SKM-1 treated with dmso at 0.1 percent for 144 hours (cell line): Measurements from ENCODE around the gene FRY.

Experiments
- DNase-seq: peaks from one replicate; lab custom pipeline; 2025; ENCODE audit not compliant: unreplicated experiment; lab: John Stamatoyannopoulos, UW

The FRY gene

GRCh38 chr13:32253911-32254399 is 222.4 kb downstream of the FRY start:
- no peak for DNase-seq

DNA sequence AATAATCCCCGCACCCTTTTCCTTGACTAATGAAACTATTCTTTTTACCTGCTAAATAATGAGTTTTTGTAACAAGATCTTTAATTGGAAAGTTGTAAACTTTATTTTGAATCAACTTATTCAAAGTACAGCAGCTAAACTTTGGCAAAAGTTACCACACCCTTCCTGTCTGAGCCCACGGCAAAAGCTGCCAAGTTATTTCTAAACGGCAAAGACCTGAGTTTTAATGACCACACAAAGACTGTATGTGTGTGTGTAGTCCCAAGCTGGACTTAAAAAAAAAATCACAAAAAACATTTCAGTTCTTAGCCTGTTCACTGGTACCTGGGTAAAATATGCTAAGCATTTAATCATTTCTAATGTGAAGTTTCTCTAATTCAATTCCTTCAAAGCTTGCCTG is 222.8 kb downstream of the FRY start:
- no peak for DNase-seq

- no peak for DNase-seq
These were observed 223.5 kb downstream of the FRY start for GRCh38 chr13:32254916-32255723.

GRCh38 chr13:32255724-32256109 is 224.1 kb downstream of the FRY start:
- DNase-seq = no peak

GRCh38 chr13:32256243-32256642 is 224.7 kb downstream of the FRY start:
- DNase-seq = no peak

DNA sequence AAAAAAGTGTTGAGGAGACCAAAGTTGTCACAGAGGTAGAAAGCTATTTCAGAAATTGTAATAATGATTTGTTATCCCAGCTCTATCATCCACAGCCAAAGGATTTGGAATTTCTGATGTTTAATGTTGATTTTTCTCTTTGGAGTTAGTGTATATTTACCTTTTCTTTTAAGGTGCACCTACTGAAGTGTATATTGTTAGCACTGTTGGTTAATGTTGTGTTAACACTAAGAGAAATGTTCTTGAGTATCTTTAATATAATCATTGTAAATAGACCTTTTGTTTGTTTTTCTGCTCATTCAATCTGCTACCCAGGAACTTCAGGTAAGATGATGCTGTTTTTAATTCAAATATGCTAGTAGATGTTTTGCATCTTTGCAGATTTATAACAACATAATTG is 226.1 kb downstream of the FRY start:
- no peak for DNase-seq

DNA sequence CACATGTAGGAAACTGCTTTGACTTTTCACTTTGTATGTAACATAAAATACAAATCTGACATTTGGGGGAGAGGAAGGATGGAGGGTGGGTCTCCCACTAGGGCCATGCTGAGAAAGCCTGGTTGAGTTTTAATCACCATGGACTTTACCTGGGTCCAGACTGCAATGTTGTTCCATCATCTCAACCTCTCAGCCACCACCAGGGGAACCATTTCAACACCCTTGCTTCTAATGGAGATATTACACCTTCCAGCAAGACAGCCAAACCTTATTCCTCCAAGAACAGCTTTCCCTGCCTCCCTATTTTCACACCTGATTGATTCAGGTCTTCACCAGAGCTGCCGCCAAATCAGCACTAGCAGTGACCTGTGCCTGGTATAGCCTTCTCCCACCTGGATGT is 227.5 kb downstream of the FRY start:
- DNase-seq = no peak

- DNase-seq = no peak
These were observed 230.0 kb downstream of the FRY start for GRCh38 chr13:32261567-32261966.

- DNase-seq = no peak
These were observed 230.6 kb downstream of the FRY start for GRCh38 chr13:32262165-32262564.

DNA sequence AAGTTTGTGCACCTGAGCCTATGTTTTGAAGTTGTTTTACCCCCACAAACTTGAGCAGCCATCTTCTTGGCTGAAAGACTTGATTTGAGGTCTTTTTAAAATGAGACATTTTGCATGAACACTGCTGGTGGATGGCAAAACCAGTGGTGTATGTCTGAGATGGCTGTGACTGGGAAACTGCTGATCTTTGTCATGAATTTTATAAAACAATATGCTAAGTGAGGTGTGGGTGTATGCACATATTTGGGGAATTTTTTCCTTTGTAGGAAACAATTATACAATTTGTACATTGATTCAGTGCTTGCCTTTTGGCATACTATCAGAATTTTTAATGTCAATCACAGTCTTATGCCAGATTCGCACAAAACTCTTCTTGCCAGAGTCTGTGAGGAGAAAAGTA is 231.0 kb downstream of the FRY start:
- no peak for DNase-seq

DNA sequence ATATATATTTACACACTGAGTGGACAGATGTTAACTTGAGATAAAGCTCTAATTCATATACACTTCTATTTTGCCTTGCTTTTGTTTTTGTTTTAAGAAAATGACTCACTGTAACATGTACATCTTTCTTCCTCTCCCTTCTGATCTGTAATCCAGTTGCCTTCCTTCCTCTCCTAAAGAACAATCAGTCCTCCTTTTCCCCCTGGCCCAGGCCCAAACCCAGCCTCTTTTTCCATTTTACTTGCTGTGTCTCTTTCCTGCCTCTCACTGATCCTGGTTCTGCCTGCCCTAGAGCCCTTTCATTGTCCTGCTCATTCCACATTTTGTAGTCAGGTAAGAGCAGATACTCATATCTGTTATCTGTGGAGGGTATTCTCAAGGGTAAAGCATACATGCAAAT is 232.8 kb downstream of the FRY start:
- no peak for DNase-seq

DNA sequence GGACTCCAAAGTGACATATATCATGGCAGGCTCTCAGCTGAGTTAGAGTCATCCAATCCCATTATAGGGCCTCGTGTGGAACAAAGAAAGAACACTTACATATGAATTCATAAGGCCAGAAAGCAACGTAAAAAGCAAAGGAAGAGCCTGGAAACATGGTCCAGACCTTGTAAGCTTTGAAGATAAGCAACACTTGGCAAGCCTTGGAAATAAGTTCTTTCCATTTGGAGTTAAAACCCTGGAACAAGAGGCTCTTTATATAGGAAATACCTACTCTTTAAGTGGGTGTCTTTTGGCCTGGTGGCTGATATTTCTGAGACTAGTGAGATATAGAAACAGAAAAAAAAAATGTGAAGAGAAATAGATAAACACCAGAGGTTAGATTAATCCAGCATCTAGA is 234.2 kb downstream of the FRY start:
- DNase-seq = no peak

DNA sequence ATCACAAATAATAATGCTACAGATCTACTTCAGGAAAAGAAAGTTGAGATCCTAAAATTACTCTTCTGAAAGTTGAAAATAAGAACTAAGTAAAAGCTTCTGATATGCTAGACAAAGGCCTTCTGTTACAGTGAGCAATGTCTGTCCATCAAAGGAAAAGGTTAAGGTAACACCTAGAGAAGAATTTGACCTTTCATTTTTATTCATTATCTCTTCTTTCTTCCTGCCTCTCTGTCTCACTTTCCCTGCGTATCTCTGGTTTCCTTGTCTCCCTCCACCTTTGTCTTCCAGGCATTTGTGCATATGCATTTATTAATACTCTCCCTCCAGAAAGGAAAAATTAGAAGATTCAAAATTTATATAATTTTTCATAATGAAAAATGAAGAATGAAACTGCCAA is 234.6 kb downstream of the FRY start:
- no peak for DNase-seq

- peak; percentile 36 for DNase-seq
These were observed 236.4 kb downstream of the FRY start for GRCh38 chr13:32267836-32268439.

DNA sequence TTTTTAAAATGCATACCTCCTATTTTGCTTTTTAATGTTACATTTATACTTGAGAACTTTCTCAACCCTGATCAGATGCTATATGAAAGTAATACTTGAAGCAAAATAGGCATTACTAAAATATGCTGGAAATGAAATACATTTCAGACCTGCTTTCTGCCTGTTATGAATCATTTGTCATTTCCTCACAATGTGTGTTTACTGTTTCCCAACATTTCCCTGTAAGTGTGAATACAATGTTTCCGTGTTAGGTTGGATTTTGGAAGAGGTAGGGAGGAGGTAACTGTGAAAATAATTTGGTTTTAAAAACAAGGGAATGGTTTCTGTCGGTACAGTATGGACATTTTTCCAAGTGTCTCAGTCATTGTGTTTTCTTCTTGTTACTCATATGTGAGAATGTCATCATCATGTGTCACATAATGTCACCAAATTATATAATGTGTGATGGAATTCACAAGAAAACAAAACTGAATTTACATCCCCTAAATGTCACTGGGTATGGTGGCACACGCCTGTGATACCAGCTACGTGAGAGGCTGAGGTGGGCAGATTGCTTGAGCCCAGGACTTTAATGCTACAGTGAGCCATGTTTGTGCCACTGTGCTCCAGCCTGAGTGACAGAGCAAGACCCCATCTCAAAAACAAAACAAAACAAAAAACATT is 240.6 kb downstream of the FRY start:
- no peak for DNase-seq

- no peak for DNase-seq
These were observed 246.3 kb downstream of the FRY start for GRCh38 chr13:32277839-32278238.

DNA sequence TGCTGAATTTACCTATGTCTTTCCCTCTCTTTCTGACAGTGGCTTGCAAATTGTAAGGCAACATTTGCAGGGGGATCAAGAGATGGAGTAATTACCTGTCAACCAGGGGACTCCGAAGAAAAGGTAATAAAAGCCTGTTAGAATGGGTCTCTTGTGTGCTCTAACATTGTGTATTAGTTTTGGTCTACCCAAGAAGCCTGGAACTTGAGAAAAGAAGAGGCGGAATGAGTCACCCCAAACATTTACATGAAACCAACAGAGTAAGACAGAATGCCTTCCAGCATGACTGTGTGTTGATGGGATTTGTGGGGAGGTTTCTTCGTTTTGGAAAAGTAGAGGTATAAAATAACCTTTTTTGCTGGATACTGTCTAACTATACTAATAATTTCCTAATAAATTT is 246.9 kb downstream of the FRY start:
- DNase-seq = no peak

GRCh38 chr13:32281096-32281495 is 249.5 kb downstream of the FRY start:
- no peak for DNase-seq

DNA sequence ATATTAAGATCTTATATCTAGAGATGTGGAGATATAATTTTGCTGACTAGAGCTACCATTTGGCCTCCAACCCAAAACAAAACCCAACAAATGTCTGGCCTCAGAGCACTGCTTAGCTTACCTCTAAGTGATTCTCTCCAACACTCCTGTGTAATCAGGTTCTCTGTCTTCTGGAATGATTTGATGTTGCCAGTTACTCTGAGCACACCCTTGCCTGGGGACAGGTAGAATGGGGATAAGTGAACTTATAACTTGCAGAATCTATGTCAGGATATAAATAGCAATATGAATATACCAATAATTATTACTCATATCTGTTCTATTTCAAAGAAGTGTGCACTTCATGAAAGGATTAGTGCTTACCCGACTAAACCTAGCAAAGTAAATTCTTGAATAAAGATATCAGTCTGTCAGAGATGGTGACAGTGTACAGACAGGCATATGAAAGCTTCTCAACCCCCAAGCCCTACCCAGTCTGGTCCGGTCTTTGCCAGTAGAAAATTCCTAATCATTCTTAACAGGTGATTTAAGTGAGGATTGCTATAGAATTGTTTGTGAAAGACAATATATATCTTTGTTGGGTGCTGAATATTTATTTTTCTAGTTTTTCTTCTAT is 250.6 kb downstream of the FRY start:
- DNase-seq = no peak

GRCh38 chr13:32284927-32285632 is 253.5 kb downstream of the FRY start:
- no peak for DNase-seq

- DNase-seq = no peak
These were observed 254.0 kb downstream of the FRY start for GRCh38 chr13:32285633-32285965.
